HG02884 (cell line): ENCODE measurements around the gene RBM47.
"Not testable (repeated sequence)": the region's sequence is repeated elsewhere in the genome, so short reads cannot be mapped to it uniquely, and the experiment has no call there.

Source experiments
- ATAC-seq: cut with Tn5 transposase; IDR thresholded peaks from one replicate; pipeline ENCODE4 v1.9.1; 2021; ENCODE audit warnings: mild to moderate bottlenecking, moderate library complexity; ENCODE audit not compliant: unreplicated experiment

RBM47 gene

DNA sequence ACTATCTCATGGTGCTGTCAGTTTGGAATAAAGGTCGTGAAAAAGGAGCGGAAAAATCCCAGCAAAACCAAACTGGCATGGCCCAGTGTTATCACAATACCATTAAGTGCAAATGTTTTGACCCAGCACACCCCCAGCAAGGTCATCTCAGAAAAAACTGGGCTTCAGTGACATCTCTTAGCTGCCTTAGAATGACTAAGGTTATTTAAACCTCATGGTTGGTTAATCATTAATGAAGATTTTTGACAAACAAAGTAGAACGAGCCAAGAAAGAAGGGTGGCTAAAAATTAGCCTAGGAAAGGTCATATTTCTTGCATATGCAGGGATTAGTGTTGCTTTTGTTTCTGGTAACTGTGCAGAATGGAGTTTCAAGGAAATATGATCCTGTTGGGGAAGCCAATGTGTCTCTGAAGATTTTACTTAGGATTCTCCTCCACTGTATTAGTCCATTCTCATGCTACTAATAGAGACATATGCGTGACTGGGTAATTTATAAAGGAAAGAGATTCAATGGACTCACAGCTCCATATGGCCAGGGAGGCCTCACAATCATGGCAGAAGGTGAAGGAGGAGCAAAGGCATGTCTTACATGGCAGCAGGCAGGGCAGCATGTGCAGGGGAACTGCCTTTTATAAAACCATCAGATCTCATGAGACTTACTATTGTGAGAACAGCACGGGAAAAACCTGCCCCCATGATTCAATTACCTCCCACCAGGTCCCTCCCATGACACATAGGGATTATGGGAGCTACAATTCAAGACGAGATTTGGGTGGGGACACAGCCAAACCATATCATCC, 211.0 kb downstream of the RBM47 start:
- ATAC-seq = no peak

GRCh38 chr4:40417941-40418340, 211.7 kb downstream of the RBM47 start:
- ATAC-seq = no peak

GRCh38 chr4:40414673-40415072, 215.0 kb downstream of the RBM47 start:
- ATAC-seq = no peak

- no peak for ATAC-seq
Observed at GRCh38 chr4:40412866-40413795, 216.5 kb downstream of the RBM47 start.

GRCh38 chr4:40412388-40412787, 217.3 kb downstream of the RBM47 start:
- ATAC-seq = no peak

DNA sequence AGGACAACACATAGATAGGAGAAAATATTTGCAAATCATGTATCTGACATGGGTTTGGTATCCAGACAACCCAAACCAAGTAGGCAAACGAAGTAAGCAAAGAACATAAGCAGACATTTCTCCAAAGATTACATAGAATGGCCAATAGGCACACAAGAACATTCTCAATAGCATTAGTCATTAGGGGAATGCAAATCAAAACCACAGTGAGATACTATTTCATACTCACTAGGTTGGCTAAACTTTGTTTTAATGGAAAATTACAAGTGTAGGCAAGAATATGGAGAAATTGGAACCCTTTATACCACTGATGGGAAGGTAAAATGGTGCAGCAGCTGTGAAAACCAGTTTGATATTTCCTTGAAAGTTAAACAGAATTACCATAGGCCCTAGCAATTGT, 219.8 kb downstream of the RBM47 start:
- no peak for ATAC-seq

DNA sequence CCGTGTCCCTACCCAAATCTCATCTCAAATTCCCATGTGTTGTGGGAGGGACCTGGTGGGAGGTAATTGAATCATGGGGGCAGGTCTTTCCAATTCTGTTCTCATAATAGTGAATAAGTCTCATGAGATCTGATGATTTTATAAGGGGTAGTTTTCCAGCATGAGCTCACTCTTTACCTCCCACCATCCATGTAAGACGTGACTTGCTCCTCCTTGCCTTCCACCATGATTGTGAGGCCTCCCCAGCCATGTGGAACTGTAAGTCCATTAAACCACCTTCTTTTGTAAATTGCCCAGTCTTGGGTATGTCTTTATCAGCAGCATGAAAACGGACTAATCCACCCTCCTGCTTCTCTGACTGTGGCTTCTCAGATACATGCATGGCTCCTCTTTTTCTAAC, 222.2 kb downstream of the RBM47 start:
- ATAC-seq = not testable (repeated sequence)

DNA sequence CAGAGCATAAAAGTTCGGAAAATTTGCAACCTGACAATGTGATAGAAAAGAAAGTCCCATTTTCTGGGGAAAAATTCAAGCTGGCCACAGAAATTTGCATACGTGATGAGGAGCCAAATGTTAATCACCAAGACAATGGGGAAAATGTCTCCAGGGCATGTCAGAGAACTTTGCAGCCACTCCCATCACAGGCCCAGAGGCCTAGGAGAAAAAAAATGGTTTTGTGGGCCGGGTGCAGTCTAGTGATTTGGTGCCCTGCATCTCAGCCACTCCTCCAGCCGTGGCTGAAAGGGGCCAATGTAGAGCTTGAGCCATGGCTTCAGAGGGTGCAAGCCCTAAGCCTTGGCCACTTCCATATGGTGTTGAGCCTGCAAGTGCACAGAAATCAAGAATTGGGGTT, 223.3 kb downstream of the RBM47 start:
- ATAC-seq = no peak

GRCh38 chr4:40405193-40405592, 224.5 kb downstream of the RBM47 start:
- ATAC-seq = no peak

DNA sequence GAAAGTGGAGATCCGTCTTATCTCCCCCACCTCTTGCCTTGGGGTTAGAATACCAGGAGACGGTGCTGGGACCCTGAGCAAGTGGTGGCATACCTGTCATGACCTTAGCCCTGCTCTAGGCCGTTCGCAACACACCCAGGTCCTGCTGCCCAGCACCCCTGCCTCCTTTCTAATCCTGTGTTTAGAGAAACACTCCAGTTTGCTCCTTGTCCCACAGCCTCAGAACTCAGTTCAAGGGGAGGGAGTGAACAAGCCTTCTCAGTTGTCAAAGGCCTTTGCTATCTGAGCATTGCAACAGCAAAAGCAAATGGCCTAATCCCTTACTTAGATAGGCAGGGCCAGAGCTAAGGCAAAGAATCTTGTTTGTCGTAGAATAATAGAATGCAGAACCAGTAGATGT, 226.6 kb downstream of the RBM47 start:
- no peak for ATAC-seq

GRCh38 chr4:40402556-40402955, 227.1 kb downstream of the RBM47 start:
- no peak for ATAC-seq

DNA sequence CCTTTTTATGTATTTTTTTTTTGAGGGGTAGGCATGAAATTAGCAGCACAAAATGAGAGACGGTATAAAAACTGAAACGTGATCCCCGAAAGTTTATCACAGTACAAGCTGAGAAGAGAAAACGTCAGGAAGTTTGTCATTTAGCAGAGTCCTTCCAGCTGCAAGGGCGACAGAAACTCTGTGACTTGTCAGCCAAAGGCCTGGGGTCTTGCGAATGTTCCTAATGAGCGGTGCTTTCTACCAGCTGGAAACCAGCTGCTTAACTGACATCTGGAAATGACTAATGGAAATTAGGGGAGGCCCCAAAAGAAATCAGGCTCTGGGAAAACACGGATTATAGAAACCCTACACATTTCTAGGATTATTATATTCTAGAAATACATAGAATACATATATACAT, 228.0 kb downstream of the RBM47 start:
- ATAC-seq = no peak

DNA sequence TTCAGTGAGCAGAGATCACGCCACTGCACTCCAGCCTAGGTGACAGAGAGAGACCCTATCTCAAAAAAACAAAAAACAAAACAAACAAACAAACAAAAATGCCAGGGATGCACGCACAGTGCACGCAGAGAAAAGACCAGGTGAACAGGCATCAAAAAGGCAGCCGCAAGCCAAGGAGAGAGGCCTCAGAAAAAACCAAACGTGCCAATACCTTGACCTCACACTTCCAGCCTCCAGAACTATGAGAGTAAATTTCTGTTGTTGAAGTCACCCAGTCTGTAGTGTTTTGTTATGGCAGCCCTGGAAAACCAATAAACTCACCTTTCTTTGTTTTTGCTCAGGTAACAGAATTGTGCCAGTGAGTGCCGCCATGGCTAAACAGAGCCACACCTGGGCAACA, 228.6 kb downstream of the RBM47 start:
- ATAC-seq = no peak

DNA sequence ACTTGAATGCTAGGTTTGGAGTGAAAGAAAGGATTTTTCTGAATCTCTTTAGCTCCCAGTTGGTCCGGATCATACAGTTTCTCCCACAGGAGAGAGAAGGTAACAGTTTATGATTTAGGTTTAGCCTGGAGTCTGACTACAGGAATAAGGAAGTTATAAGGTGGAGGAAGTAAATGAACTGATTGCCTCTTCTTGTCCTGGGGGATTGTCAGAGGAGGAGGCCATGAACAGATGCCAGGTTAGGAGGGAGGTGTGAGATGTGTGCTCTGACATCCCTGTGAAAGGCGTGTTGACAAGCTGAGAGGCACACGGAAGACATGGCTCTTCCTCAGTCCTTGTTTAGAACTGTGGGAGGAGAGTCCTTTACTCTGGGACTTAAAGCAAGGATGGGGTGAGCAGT, 230.1 kb downstream of the RBM47 start:
- no peak for ATAC-seq

- ATAC-seq = no peak
Observed at GRCh38 chr4:40395908-40396793, 233.5 kb downstream of the RBM47 start.

DNA sequence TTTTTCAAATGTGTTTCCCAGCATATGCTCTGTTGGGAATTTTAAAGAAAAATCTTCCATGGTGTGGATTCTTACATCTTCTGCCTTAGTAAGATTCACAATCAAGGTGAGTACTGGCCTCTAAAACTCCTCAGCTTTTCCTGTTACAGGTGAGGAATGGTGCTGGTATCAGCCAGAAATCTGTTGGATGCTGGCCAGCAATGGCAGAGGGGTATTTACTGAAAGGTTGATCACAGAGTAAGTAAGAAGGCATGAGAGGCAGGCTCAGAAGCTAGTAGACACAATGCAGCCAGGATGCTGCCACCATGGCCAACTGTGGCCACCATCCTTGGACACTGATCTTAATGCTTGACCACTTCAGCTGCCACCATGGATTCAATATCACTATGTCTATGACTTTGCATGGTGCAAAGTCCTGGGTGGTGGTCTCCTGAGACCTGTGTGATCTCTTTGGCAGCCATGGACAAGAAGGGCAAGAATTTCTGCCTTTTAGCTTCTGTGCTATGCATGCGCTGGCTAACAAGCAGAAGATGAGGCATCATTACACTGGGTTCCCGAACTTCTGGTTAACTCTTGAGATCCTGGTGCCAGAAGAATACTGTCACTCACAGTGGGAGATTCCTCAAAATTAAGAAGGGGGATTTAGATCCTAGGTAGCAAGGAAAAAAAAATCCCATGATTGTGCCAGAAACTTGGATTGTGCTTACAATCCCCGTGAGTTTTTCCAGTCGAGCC, 234.3 kb downstream of the RBM47 start:
- ATAC-seq = no peak

GRCh38 chr4:40394236-40394635, 235.4 kb downstream of the RBM47 start:
- ATAC-seq = no peak

DNA sequence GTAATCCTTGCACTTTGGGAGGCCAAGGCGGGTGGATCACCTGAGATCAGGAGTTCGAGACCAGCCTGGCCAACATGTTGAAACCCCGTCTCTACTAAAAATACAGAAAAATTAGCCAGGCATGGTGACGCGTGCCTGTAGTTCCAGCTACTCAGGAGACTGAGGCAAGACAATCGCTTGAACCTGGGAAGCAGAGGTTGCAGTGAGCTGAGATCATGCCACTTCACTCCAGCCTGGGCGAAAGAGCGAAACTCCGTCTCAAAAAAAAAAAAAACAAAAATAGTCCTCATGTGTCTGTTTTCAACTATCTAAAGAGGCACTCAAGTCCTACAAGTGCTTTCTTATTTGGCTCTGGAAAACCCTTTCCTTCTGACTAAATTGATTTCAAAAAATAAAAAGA, 237.4 kb downstream of the RBM47 start:
- not testable (repeated sequence) for ATAC-seq

DNA sequence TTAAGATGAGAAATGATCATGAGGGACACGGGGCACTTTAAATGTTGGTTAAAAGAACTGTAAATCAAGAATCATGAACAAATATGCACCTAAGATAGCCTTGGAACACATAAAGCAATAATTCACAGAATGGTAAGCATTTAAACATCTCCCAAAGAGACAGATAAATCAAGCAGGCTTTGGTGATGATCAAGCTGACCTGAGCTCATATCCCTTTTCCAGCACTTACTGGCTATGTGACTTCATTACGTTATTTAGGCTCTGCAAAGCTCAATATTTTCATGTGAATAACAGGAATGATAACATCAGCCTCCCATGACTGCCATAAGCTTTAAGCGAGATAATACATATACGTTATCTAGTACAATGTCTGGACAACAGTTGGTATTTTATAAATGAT, 239.7 kb downstream of the RBM47 start:
- ATAC-seq = no peak

- no peak for ATAC-seq
Observed at GRCh38 chr4:40388239-40388638, 241.4 kb downstream of the RBM47 start.
